HepG2 (cell line): ENCODE measurements around the gene DGKB. TPM values are rescaled to one million over a fixed set of nuclear protein-coding genes. Genes with fewer than 3 reads are reported as not detected.
A peak's percentile ranks its signal among the peaks of the same experiment; 100 is the strongest.

Source experiments
- ATAC-seq: fragments of 200-7000 bp; cut with Tn5 transposase; 3 replicates; pipeline ENCODE4 v1.9.1; 2020; ENCODE audit warnings: mild to moderate bottlenecking, moderate library complexity
- BruUV-seq: library from RNA; stranded (reverse); fragments of 400-500 nt; replicated peaks from 2 replicates; lab custom pipeline; 2021; lab: Mats Ljungman, UMichigan
- CTCF ChIA-PET: fragments of 300-600 bp; formaldehyde crosslinking; extraction: SDS; loops from one replicate; lab custom pipeline; 2021; ENCODE audit warnings: low total read pairs, inconsistent platforms, low intra/inter-chr PET ratio; lab: Yijun Ruan, JAX
- POLR2A ChIA-PET: fragments of 350-600 bp; sonication (Branson Sonifier 250); formaldehyde crosslinking; loops from one replicate; lab custom pipeline; 2020; ENCODE audit warnings: antibody characterized with exemption, inconsistent platforms; lab: Yijun Ruan, JAX
- DNase-seq: peaks from one replicate; pipeline ENCODE4 v3.0.0-alpha.2; 2015; ENCODE audit warnings: low spot score
- FAIRE-seq: peaks from 3 replicates; lab custom pipeline; 2011; peaks lifted over from hg19 to GRCh38; lab: Jason Lieb, UNC
- H2AFZ ChIP-seq: one replicate; pipeline ENCODE4 v1.6.1; 2011; ENCODE audit warnings: low read length, inconsistent platforms
- H3K27ac ChIP-seq: fragments of 300-600 bp; 3 replicates; pipeline ENCODE4 v1.8.0; 2011; ENCODE audit warnings: mixed run types, mild to moderate bottlenecking, mixed read lengths, low read length, inconsistent platforms; ENCODE audit not compliant: insufficient read depth; ENCODE audit errors: extremely low read length
- H3K27me3 ChIP-seq, 2 experiments: fragments of 200-600 bp in 1 of 2; 2 replicates in 1 of 2; 3 replicates in 1 of 2; pipeline versions ENCODE4 v1.6.0 to v1.8.0; 2011; ENCODE audit warnings: low read length in 2 of 2, mild to moderate bottlenecking in 2 of 2, moderate library complexity in 2 of 2, inconsistent platforms in 1 of 2; ENCODE audit not compliant: insufficient read depth in 2 of 2, control insufficient read depth in 1 of 2
- H3K36me3 ChIP-seq, 2 experiments: fragments of 200-600 bp in 1 of 2; replicated peaks in 1 of 2; 2 replicates in 1 of 2; 3 replicates in 1 of 2; pipeline versions ENCODE4 v1.5.1 to v1.8.0; 2011; ENCODE audit warnings: low read length in 2 of 2, inconsistent platforms in 1 of 2; ENCODE audit not compliant: insufficient read depth in 2 of 2, control insufficient read depth in 1 of 2
- H3K4me1 ChIP-seq: 2 replicates; pipeline ENCODE4 v1.5.1; 2012; ENCODE audit warnings: low read length, inconsistent platforms; ENCODE audit not compliant: insufficient read depth
- H3K4me2 ChIP-seq: 2 replicates; pipeline ENCODE4 v1.6.0; 2011; ENCODE audit warnings: low read depth, low read length, inconsistent platforms
- H3K4me3 ChIP-seq, 3 experiments: fragments of 200-600 bp in 1 of 3; sonication (generic), shearing (Covaris generic) in 1 of 3; replicated peaks in 1 of 3; 2 replicates each; pipeline ENCODE4 v1.5.1; 2011 to 2016; ENCODE audit warnings: low read length in 3 of 3, inconsistent platforms in 2 of 3, low read depth in 2 of 3, mild to moderate bottlenecking in 2 of 3, control low read depth in 1 of 3, mixed read lengths in 1 of 3; ENCODE audit not compliant: insufficient read depth in 1 of 3
- H3K79me2 ChIP-seq: one replicate; pipeline ENCODE4 v1.6.1; 2011; ENCODE audit warnings: low read length, inconsistent platforms; ENCODE audit not compliant: insufficient read depth
- H3K9ac ChIP-seq: 2 replicates; pipeline ENCODE4 v1.6.0; 2011; ENCODE audit warnings: mild to moderate bottlenecking, low read depth, low read length, inconsistent platforms; ENCODE audit not compliant: insufficient read depth
- H3K9me3 ChIP-seq: 2 replicates; pipeline ENCODE4 v1.5.1; 2012; ENCODE audit warnings: mild to moderate bottlenecking, low read length
- H4K20me1 ChIP-seq: 2 replicates; pipeline ENCODE4 v1.6.0; 2011; ENCODE audit warnings: inconsistent platforms, mild to moderate bottlenecking, low read length, moderate library complexity; ENCODE audit not compliant: insufficient read depth
- HOXA9 ChIP-seq: sonication (generic); formaldehyde crosslinking; IDR thresholded peaks from 2 replicates; pipeline ENCODE4 v1.8.1; 2022; ENCODE audit warnings: missing genetic modification reagents, mild to moderate bottlenecking, moderate library complexity, borderline replicate concordance
- STAG1 ChIP-seq: sonication (generic); formaldehyde crosslinking; IDR thresholded peaks from 2 replicates; pipeline ENCODE4 v1.4.0; 2020; ENCODE audit warnings: missing genetic modification reagents
- ZNF230 ChIP-seq: sonication (generic); formaldehyde crosslinking; IDR thresholded peaks from 2 replicates; pipeline ENCODE4 v1.4.0; 2020; ENCODE audit warnings: mild to moderate bottlenecking, missing genetic modification reagents
- ZNF788 ChIP-seq: sonication (generic); formaldehyde crosslinking; IDR thresholded peaks from 2 replicates; pipeline ENCODE4 v1.5.0; 2020; ENCODE audit warnings: mild to moderate bottlenecking, missing genetic modification reagents, borderline replicate concordance
- WGBS: methylation state at CpG from one replicate; pipeline ENCODE4 v1.1.6; 2017; ENCODE audit warnings: low lambda C conversion rate; 5-methylcytosine and 5-hydroxymethylcytosine counted together
- in situ Hi-C: cut with HindIII; loops from 2 replicates; pipeline ENCODE4 v1.10.0; 2017; ENCODE audit warnings: low pct_unique_long_range_greater_than_20kb; ENCODE audit not compliant: extremely low pct_ligation_motif_present
- intact Hi-C: fragments of 100-400 bp; cut with micrococcal nuclease; formaldehyde crosslinking; loops from one replicate; pipeline ENCODE4 v1.10.0; 2022; ENCODE audit not compliant: unreplicated experiment
- polyA plus RNA-seq, 8 experiments: library from polyadenylated mRNA; depleted of rRNA in 3 of 8; stranded (reverse) in 7 of 8; unstranded in 1 of 8; fragments of >200 nt; fragmentation: Illumina TruSeq in 4 of 8; extraction: Trizol in 4 of 8; gene quantifications; 2 replicates each; pipeline versions ENCODE4 v1.2.1 to v1.2.3, GENCODE V29; 2011 to 2016; ENCODE audit warnings: low read depth in 4 of 8, missing spikeins in 1 of 8, mixed read lengths in 1 of 8; ENCODE audit not compliant: insufficient read depth in 1 of 8
- total RNA-seq, 5 experiments: library from RNA; depleted of rRNA; stranded (reverse); fragments of >200 nt; fragmentation: Illumina TruSeq; extraction: Trizol; gene quantifications; 2 replicates each; pipeline ENCODE4 v1.2.3, GENCODE V29; 2016; ENCODE audit warnings: low read depth in 1 of 5
- TF ChIP-seq, protein P1 (sequence below): sonication (generic); formaldehyde crosslinking; IDR thresholded peaks from 2 replicates; pipeline ENCODE4 v1.5.0; 2020; ENCODE audit warnings: missing genetic modification reagents, mild to moderate bottlenecking, borderline replicate concordance
- TF ChIP-seq, protein P2 (sequence below): sonication (generic); formaldehyde crosslinking; IDR thresholded peaks from 2 replicates; pipeline ENCODE4 v1.9.0; 2021; ENCODE audit warnings: missing genetic modification reagents, borderline replicate concordance
- TF ChIP-seq, protein P3 (sequence below): sonication (generic); formaldehyde crosslinking; conservative IDR thresholded peaks from 2 replicates; pipeline ENCODE4 v1.4.0; 2020; ENCODE audit warnings: missing genetic modification reagents
- TF ChIP-seq, protein P4 (sequence below): sonication (generic); formaldehyde crosslinking; IDR thresholded peaks from 2 replicates; pipeline ENCODE4 v1.5.0; 2020; ENCODE audit warnings: mild to moderate bottlenecking, missing genetic modification reagents, moderate library complexity

The DGKB gene
- total and polyA plus RNA-seq, 2 of the 13 experiments (the other 11 are each of a cell fraction or from before 2014, with no cell fraction given), result not detected

DNA sequence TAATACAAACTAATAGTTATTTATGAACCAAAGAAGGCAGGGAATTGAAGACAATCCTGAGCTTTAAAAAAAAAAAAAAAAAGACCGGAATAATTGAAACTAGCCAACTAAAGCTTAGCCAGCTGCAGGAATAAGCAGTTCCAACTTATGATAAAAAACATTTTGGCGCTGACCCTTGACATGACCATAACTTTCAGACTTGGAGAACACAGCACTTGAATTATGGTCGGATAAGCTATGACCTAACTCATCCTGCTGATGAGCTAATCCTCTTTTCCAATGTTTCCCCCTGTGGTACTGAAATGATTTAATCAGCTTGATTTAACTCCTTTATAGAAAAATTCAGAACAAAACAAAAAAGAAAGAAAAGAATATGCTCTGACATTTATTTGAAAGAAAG lies 181.8 kb downstream of the DGKB start (continued):
- TF ChIP-seq, protein P1, sequence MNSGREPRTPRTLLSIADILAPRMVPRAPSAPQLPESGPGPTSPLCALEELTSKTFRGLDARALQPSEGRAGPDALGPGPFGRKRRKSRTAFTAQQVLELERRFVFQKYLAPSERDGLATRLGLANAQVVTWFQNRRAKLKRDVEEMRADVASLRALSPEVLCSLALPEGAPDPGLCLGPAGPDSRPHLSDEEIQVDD (CRISPR knock-in tag), result no peak
- TF ChIP-seq, protein P2, sequence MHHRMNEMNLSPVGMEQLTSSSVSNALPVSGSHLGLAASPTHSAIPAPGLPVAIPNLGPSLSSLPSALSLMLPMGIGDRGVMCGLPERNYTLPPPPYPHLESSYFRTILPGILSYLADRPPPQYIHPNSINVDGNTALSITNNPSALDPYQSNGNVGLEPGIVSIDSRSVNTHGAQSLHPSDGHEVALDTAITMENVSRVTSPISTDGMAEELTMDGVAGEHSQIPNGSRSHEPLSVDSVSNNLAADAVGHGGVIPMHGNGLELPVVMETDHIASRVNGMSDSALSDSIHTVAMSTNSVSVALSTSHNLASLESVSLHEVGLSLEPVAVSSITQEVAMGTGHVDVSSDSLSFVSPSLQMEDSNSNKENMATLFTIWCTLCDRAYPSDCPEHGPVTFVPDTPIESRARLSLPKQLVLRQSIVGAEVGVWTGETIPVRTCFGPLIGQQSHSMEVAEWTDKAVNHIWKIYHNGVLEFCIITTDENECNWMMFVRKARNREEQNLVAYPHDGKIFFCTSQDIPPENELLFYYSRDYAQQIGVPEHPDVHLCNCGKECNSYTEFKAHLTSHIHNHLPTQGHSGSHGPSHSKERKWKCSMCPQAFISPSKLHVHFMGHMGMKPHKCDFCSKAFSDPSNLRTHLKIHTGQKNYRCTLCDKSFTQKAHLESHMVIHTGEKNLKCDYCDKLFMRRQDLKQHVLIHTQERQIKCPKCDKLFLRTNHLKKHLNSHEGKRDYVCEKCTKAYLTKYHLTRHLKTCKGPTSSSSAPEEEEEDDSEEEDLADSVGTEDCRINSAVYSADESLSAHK (CRISPR knock-in tag), result no peak
- no peak for TF ChIP-seq HOXA9 (CRISPR knock-in tag)

DNA sequence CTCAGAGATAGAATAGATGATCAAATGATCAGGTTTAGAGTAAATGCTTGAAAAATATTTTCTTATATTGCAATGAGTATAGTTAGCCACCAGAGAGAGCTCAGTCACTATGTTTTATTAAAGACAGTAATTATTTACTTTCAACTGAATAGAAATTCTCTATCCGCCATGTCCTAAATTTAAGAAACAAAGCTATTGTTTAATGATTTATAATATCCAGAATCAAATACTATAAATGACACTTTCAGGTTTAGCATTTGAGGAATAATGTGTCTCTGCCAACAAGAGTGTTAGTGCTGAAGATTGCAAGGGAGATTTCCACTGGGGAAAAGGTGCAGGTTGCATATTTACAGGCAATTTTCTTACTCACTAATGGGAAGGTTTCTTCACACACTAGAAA lies 184.7 kb downstream of the DGKB start:
- Histone ChIP-seq H3K36me3 (no peaks in the 10 kb centered on the region), H3K9me3 (no peaks in the 10 kb centered on the region), H3K4me3 (no peak overlapping the region), H4K20me1 (no peaks in the 10 kb centered on the region), H3K27ac (no peak overlapping the region), H3K4me1 (no peaks in the 10 kb centered on the region), H3K9ac (no peak overlapping the region), H3K27me3 (no peaks in the 10 kb centered on the region)
- ATAC-seq (no peak), DNase-seq (no peak), FAIRE-seq (no peak)
- ChIA-PET POLR2A (no interaction called here), CTCF (interaction anchor here (1.9 kb wide), 1 partner anchor 298 kb away, joined by 12 read pairs; no protein-coding TSS in a partner anchor)
- BruUV-seq, result no TSS peak
- WGBS, result 53% methylated on average over 1 of the region's 1 CpG
- intact Hi-C loops, result loop anchor here (1.0 to 10.0 kb wide), 3 partner anchors 298 to 1357 kb away; no protein-coding TSS in a partner anchor
- TF ChIP-seq, protein P3, sequence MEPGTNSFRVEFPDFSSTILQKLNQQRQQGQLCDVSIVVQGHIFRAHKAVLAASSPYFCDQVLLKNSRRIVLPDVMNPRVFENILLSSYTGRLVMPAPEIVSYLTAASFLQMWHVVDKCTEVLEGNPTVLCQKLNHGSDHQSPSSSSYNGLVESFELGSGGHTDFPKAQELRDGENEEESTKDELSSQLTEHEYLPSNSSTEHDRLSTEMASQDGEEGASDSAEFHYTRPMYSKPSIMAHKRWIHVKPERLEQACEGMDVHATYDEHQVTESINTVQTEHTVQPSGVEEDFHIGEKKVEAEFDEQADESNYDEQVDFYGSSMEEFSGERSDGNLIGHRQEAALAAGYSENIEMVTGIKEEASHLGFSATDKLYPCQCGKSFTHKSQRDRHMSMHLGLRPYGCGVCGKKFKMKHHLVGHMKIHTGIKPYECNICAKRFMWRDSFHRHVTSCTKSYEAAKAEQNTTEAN (CRISPR knock-in tag), result no peak
- no peak for TF ChIP-seq ZNF788
- TF ChIP-seq, protein P4, sequence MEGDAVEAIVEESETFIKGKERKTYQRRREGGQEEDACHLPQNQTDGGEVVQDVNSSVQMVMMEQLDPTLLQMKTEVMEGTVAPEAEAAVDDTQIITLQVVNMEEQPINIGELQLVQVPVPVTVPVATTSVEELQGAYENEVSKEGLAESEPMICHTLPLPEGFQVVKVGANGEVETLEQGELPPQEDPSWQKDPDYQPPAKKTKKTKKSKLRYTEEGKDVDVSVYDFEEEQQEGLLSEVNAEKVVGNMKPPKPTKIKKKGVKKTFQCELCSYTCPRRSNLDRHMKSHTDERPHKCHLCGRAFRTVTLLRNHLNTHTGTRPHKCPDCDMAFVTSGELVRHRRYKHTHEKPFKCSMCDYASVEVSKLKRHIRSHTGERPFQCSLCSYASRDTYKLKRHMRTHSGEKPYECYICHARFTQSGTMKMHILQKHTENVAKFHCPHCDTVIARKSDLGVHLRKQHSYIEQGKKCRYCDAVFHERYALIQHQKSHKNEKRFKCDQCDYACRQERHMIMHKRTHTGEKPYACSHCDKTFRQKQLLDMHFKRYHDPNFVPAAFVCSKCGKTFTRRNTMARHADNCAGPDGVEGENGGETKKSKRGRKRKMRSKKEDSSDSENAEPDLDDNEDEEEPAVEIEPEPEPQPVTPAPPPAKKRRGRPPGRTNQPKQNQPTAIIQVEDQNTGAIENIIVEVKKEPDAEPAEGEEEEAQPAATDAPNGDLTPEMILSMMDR (CRISPR knock-in tag), result 0 out of 2 replicates have a peak, but pooled peaks have one; percentile 8
- no peak for TF ChIP-seq ZNF230 (CRISPR knock-in tag)
- TF ChIP-seq STAG1 (CRISPR knock-in tag), result peak; percentile 37; the same call in 1 of the 2 replicates
- TF ChIP-seq, all 625 proteins: peak for 2
- Histone ChIP-seq H2AFZ (no peak overlapping the region), H3K79me2 (no peaks in the 10 kb centered on the region), H3K4me2 (no peak overlapping the region)
- in situ Hi-C loops, result loop anchor here (10.0 to 25.0 kb wide), 2 partner anchors 297 to 1344 kb away; no protein-coding TSS in a partner anchor
